ENCODE results near the gene IL15RA. TPM values are rescaled to one million over a fixed set of nuclear protein-coding genes. Genes with fewer than 3 reads are reported as not detected.

Gene IL15RA
- total and polyA plus RNA-seq, 8 donors = 6.7 to 63.0 (median 15.9) TPM

DNA sequence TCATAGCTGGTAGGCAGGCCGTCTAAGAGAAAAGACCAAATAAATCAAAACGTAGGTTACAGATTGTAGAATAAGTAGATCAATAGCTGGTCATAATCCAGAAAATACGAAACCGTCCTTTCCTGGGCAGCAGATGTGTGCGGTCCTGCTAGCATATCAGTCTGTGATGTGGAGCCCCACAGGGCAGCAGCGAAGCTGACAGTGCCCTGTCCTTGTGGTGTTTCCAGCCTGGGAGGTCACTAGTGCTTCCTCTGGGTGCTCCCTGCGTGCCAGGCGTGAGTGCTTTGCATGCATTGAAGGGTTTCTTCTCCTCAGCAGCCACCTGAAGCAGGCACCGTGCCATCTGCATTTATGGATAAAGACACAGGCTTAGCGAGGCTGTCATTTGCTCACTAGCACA, 41.7 kb downstream of the IL15RA start:
- Histone ChIP-seq H3K4me3 (no peak overlapping the region), H3K27me3 (no peaks in the 10 kb centered on the region), H3K4me1 (no peaks in the 10 kb centered on the region), H3K9me3 (no peaks in the 10 kb centered on the region), H3K36me3 (peaks cover 38 to 83% (median 81%) of the 10 kb centered on the region in 4 donors), H3K27ac (no peak overlapping the region)
- TF ChIP-seq POLR2A (IDR thresholded peaks at IDR 0.05) (no peak), EP300 (IDR thresholded peaks at IDR 0.05) (no peak), POLR2AphosphoS5 (IDR thresholded peaks at IDR 0.05) (no peak), CTCF (IDR thresholded peaks at IDR 0.05) (no peak)
- intact Hi-C loops (cut with DNase I; ENCODE audit: low total_unique reads) = no loop called here
- 91 to 96% (median 95%) methylated on average over 8 to 10 of the region's 10 CpGs for WGBS, 5 donors
- DNase-seq = no peak

DNA sequence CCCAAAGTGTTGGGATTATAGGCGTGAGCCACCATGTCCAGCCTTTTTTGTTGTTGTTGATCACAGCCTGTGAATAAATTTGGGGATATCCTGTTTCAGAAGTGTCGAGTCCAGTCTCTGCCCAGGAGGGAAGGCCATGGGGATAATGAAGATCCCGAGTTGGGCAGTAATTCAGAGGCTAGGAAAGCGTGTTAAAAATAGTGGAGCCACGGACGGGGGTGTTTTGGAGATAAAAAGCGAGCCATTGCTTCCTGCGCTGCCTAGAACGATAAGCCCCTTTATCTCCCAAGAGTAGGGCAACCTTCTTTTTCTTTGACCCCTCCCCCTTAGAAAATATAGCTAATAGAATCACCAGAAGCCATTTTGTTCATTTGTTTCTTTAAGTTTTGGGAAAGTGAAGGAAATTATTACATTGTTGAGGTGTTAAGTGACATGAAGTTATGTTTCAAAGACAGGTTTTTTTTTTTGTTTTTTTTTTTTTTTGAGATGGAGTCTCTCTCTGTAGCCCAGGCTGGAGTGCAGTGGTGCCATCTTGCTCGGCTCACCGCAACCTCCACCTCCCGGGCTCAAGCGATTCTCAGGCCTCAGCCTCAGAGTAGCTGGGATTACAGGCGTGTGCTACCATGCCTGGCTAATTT, 43.3 kb downstream of the IL15RA start:
- 93 to 95% (median 94%) methylated on average over 14 of the region's 14 CpGs for WGBS, 5 donors
- no peaks in the 10 kb centered on the region for H3K4me1 ChIP-seq
- DNase-seq = no peak
- peaks cover 50 to 97% (median 95%) of the 10 kb centered on the region in 4 donors for H3K36me3 ChIP-seq
- H3K9me3 ChIP-seq = no peaks in the 10 kb centered on the region
- H3K27me3 ChIP-seq = no peaks in the 10 kb centered on the region
- TF ChIP-seq POLR2A (IDR thresholded peaks at IDR 0.05) (no peak), POLR2AphosphoS5 (IDR thresholded peaks at IDR 0.05) (no peak), CTCF (IDR thresholded peaks at IDR 0.05) (no peak), EP300 (IDR thresholded peaks at IDR 0.05) (no peak)
- no peak overlapping the region for H3K4me3 ChIP-seq
- peak overlapping the region in 1 of 5 donors; percentile 49 for H3K27ac ChIP-seq
- intact Hi-C loops (cut with DNase I; ENCODE audit: low total_unique reads) = no loop called here

DNA sequence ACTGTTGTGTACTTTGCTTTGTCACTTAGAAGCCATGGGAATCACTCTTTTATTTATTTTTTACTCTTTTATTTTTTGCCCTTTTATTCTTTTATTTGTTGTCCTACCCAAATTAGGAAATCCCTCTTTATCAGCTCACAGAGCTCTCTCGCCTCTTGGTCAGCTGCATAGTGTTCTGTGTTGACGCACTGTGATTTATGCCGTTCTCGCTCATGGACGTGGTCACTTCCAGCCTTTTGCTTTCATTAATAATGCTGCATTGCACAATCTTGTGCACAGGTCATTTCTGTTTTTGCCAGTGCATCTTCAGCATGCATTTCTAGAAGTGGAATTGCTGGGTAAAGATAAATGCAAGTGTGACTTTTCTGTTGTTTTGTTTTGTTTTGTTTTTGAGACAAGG, 45.0 kb downstream of the IL15RA start:
- Histone ChIP-seq H3K4me1 (no peaks in the 10 kb centered on the region), H3K4me3 (no peak overlapping the region), H3K9me3 (no peaks in the 10 kb centered on the region), H3K27me3 (no peaks in the 10 kb centered on the region), H3K27ac (peak overlapping the region in 2 of 5 donors; percentile 56 to 59), H3K36me3 (peaks cover 57 to 97% (median 95%) of the 10 kb centered on the region in 4 donors)
- no peak for DNase-seq
- intact Hi-C loops (cut with DNase I; ENCODE audit: low total_unique reads) = no loop called here
- no peak for TF ChIP-seq POLR2A (IDR thresholded peaks at IDR 0.05)
- peak; percentile 31 to 52 (median 32) for TF ChIP-seq POLR2AphosphoS5 (IDR thresholded peaks at IDR 0.05)
- WGBS, 5 donors = 82 to 86% (median 83%) methylated on average over 5 of the region's 5 CpGs

DNA sequence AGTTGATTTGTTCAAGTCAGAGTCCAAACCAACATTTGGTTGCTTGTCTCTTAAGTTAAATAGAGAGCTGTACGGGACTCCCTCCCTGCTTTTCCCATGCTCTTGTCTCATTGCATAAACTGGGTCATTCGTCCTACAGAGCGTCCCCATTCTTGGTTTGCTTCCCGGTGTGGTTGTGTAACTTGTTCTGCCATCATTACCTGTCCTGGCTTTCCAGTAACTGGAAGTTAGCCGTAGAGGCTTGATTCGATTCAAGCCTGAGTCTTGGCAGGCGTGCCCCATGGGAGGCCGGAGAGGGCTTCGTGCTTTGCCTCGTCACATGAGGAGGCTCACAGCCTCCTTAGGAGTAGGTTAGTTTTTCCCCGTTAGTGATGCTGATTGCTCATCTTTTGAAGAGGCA, 47.1 kb downstream of the IL15RA start:
- no peak for DNase-seq
- Histone ChIP-seq H3K9me3 (no peaks in the 10 kb centered on the region), H3K4me1 (no peaks in the 10 kb centered on the region), H3K27me3 (no peaks in the 10 kb centered on the region), H3K36me3 (peaks cover 58 to 97% (median 95%) of the 10 kb centered on the region in 4 donors), H3K4me3 (no peak overlapping the region), H3K27ac (peak overlapping the region in 1 of 5 donors; percentile 7)
- no peak for TF ChIP-seq POLR2AphosphoS5 (IDR thresholded peaks at IDR 0.05)
- TF ChIP-seq POLR2A (IDR thresholded peaks at IDR 0.05) = no peak
- TF ChIP-seq CTCF (IDR thresholded peaks at IDR 0.05) = no peak
- no peak for TF ChIP-seq EP300 (IDR thresholded peaks at IDR 0.05)
- 86 to 97% (median 89%) methylated on average over 11 of the region's 11 CpGs for WGBS, 5 donors
- intact Hi-C loops (cut with DNase I; ENCODE audit: low total_unique reads) = no loop called here

GRCh38 chr10:5929442-5929841, 47.9 kb downstream of the IL15RA start:
- no peak for DNase-seq
- no peak overlapping the region for H3K4me3 ChIP-seq
- 68 to 86% (median 80%) methylated on average over 8 of the region's 8 CpGs for WGBS, 5 donors
- no peaks in the 10 kb centered on the region for H3K27me3 ChIP-seq
- peaks cover 60 to 97% (median 95%) of the 10 kb centered on the region in 4 donors for H3K36me3 ChIP-seq
- intact Hi-C loops (cut with DNase I; ENCODE audit: low total_unique reads) = no loop called here
- no peak for TF ChIP-seq CTCF (IDR thresholded peaks at IDR 0.05)
- TF ChIP-seq POLR2AphosphoS5 (IDR thresholded peaks at IDR 0.05) = no peak
- TF ChIP-seq EP300 (IDR thresholded peaks at IDR 0.05) = no peak
- TF ChIP-seq POLR2A (IDR thresholded peaks at IDR 0.05) = no peak
- no peaks in the 10 kb centered on the region for H3K4me1 ChIP-seq
- no peak overlapping the region for H3K27ac ChIP-seq
- no peaks in the 10 kb centered on the region for H3K9me3 ChIP-seq
